Measurements from ENCODE around the gene KIF5C.

The KIF5C gene

GRCh38 chr2:148909114-148909513 is 34.1 kb downstream of the KIF5C start:
- Histone ChIP-seq H3K36me3 (ENCODE audit: insufficient read depth, insufficient read length, low read length) (peaks cover 4% of the 10 kb centered on the region), H3K9ac (ENCODE audit: insufficient read length, low read depth) (no peak overlapping the region), H3K9me3 (ENCODE audit: insufficient read depth, low read length) (peaks cover 4% of the 10 kb centered on the region; the same call in 1 of the 2 replicates), H3K4me1 (ENCODE audit: insufficient read depth, insufficient read length) (peaks cover 4% of the 10 kb centered on the region), H3K4me3 (ENCODE audit: insufficient read length, low read depth) (no peak overlapping the region), H3K27me3 (ENCODE audit: insufficient read depth, insufficient read length) (no peaks in the 10 kb centered on the region)
- TF ChIP-seq ZNF274 (IDR thresholded peaks at IDR 0.05; ENCODE audit: low read depth, low read length) (no peak), SUZ12 (IDR thresholded peaks at IDR 0.05; ENCODE audit: extremely low read depth, insufficient read depth, insufficient read length) (no peak), YY1 (IDR thresholded peaks at IDR 0.05; ENCODE audit: insufficient read depth, insufficient read length) (no peak)
- no peak for DNase-seq (ENCODE audit: low read depth, low spot score)

GRCh38 chr2:148913061-148913460 is 38.0 kb downstream of the KIF5C start:
- Histone ChIP-seq H3K4me3 (ENCODE audit: insufficient read length, low read depth) (no peak overlapping the region), H3K9me3 (ENCODE audit: insufficient read depth, low read length) (0 out of 2 replicates have a peak, but pooled peaks cover under 1% of the 10 kb centered on the region), H3K9ac (ENCODE audit: insufficient read length, low read depth) (no peak overlapping the region), H3K36me3 (ENCODE audit: insufficient read depth, insufficient read length, low read length) (peaks cover 4% of the 10 kb centered on the region), H3K4me1 (ENCODE audit: insufficient read depth, insufficient read length) (peaks cover 4% of the 10 kb centered on the region), H3K27me3 (ENCODE audit: insufficient read depth, insufficient read length) (no peaks in the 10 kb centered on the region)
- no peak for DNase-seq (ENCODE audit: low read depth, low spot score)
- TF ChIP-seq SUZ12 (IDR thresholded peaks at IDR 0.05; ENCODE audit: extremely low read depth, insufficient read depth, insufficient read length) (no peak), ZNF274 (IDR thresholded peaks at IDR 0.05; ENCODE audit: low read depth, low read length) (no peak), YY1 (IDR thresholded peaks at IDR 0.05; ENCODE audit: insufficient read depth, insufficient read length) (no peak)

- Histone ChIP-seq H3K9me3 (ENCODE audit: insufficient read depth, low read length) (peaks cover 4% of the 10 kb centered on the region; the same call in 1 of the 2 replicates), H3K27me3 (ENCODE audit: insufficient read depth, insufficient read length) (no peaks in the 10 kb centered on the region), H3K4me3 (ENCODE audit: insufficient read length, low read depth) (no peak overlapping the region), H3K4me1 (ENCODE audit: insufficient read depth, insufficient read length) (peaks cover 4% of the 10 kb centered on the region), H3K9ac (ENCODE audit: insufficient read length, low read depth) (no peak overlapping the region), H3K36me3 (ENCODE audit: insufficient read depth, insufficient read length, low read length) (peaks cover 4% of the 10 kb centered on the region)
- TF ChIP-seq YY1 (IDR thresholded peaks at IDR 0.05; ENCODE audit: insufficient read depth, insufficient read length), result no peak
- TF ChIP-seq ZNF274 (IDR thresholded peaks at IDR 0.05; ENCODE audit: low read depth, low read length), result no peak
- no peak for TF ChIP-seq SUZ12 (IDR thresholded peaks at IDR 0.05; ENCODE audit: extremely low read depth, insufficient read depth, insufficient read length)
- DNase-seq (ENCODE audit: low read depth, low spot score), result no peak
These were observed 38.5 kb downstream of the KIF5C start for GRCh38 chr2:148913492-148913891.

- H3K9me3 ChIP-seq (ENCODE audit: insufficient read depth, low read length), result peaks cover 7% of the 10 kb centered on the region; the same call in 1 of the 2 replicates
- H3K4me3 ChIP-seq (ENCODE audit: insufficient read length, low read depth), result no peak overlapping the region
- H3K27me3 ChIP-seq (ENCODE audit: insufficient read depth, insufficient read length), result no peaks in the 10 kb centered on the region
- no peak for DNase-seq (ENCODE audit: low read depth, low spot score)
- TF ChIP-seq YY1 (IDR thresholded peaks at IDR 0.05; ENCODE audit: insufficient read depth, insufficient read length) (no peak), ZNF274 (IDR thresholded peaks at IDR 0.05; ENCODE audit: low read depth, low read length) (no peak), SUZ12 (IDR thresholded peaks at IDR 0.05; ENCODE audit: extremely low read depth, insufficient read depth, insufficient read length) (no peak)
- peaks cover 4% of the 10 kb centered on the region for H3K36me3 ChIP-seq (ENCODE audit: insufficient read depth, insufficient read length, low read length)
- H3K4me1 ChIP-seq (ENCODE audit: insufficient read depth, insufficient read length), result no peaks in the 10 kb centered on the region
- no peak overlapping the region for H3K9ac ChIP-seq (ENCODE audit: insufficient read length, low read depth)
These were observed 39.4 kb downstream of the KIF5C start for GRCh38 chr2:148914463-148914862.

- Histone ChIP-seq H3K9ac (ENCODE audit: insufficient read length, low read depth) (no peak overlapping the region), H3K36me3 (ENCODE audit: insufficient read depth, insufficient read length, low read length) (peaks cover 4% of the 10 kb centered on the region), H3K4me3 (ENCODE audit: insufficient read length, low read depth) (no peak overlapping the region), H3K9me3 (ENCODE audit: insufficient read depth, low read length) (peaks cover 7% of the 10 kb centered on the region; the same call in 1 of the 2 replicates), H3K27me3 (ENCODE audit: insufficient read depth, insufficient read length) (no peaks in the 10 kb centered on the region), H3K4me1 (ENCODE audit: insufficient read depth, insufficient read length) (no peaks in the 10 kb centered on the region)
- no peak for TF ChIP-seq ZNF274 (IDR thresholded peaks at IDR 0.05; ENCODE audit: low read depth, low read length)
- no peak for TF ChIP-seq SUZ12 (IDR thresholded peaks at IDR 0.05; ENCODE audit: extremely low read depth, insufficient read depth, insufficient read length)
- TF ChIP-seq YY1 (IDR thresholded peaks at IDR 0.05; ENCODE audit: insufficient read depth, insufficient read length), result no peak
- no peak for DNase-seq (ENCODE audit: low read depth, low spot score)
These were observed 42.4 kb downstream of the KIF5C start for GRCh38 chr2:148917431-148917830.

GRCh38 chr2:148918554-148918953 is 43.5 kb downstream of the KIF5C start:
- peaks cover 9% of the 10 kb centered on the region for H3K36me3 ChIP-seq (ENCODE audit: insufficient read depth, insufficient read length, low read length)
- no peak overlapping the region for H3K9ac ChIP-seq (ENCODE audit: insufficient read length, low read depth)
- DNase-seq (ENCODE audit: low read depth, low spot score), result no peak
- no peaks in the 10 kb centered on the region for H3K27me3 ChIP-seq (ENCODE audit: insufficient read depth, insufficient read length)
- TF ChIP-seq YY1 (IDR thresholded peaks at IDR 0.05; ENCODE audit: insufficient read depth, insufficient read length) (no peak), SUZ12 (IDR thresholded peaks at IDR 0.05; ENCODE audit: extremely low read depth, insufficient read depth, insufficient read length) (no peak), ZNF274 (IDR thresholded peaks at IDR 0.05; ENCODE audit: low read depth, low read length) (no peak)
- H3K4me1 ChIP-seq (ENCODE audit: insufficient read depth, insufficient read length), result no peaks in the 10 kb centered on the region
- H3K4me3 ChIP-seq (ENCODE audit: insufficient read length, low read depth), result no peak overlapping the region
- peaks cover 7% of the 10 kb centered on the region; the same call in 1 of the 2 replicates for H3K9me3 ChIP-seq (ENCODE audit: insufficient read depth, low read length)

GRCh38 chr2:148920559-148920958 is 45.5 kb downstream of the KIF5C start:
- Histone ChIP-seq H3K9ac (ENCODE audit: insufficient read length, low read depth) (no peak overlapping the region), H3K9me3 (ENCODE audit: insufficient read depth, low read length) (peaks cover 7% of the 10 kb centered on the region; the same call in 1 of the 2 replicates), H3K4me3 (ENCODE audit: insufficient read length, low read depth) (no peak overlapping the region), H3K27me3 (ENCODE audit: insufficient read depth, insufficient read length) (no peaks in the 10 kb centered on the region), H3K36me3 (ENCODE audit: insufficient read depth, insufficient read length, low read length) (peaks cover 10% of the 10 kb centered on the region), H3K4me1 (ENCODE audit: insufficient read depth, insufficient read length) (no peaks in the 10 kb centered on the region)
- TF ChIP-seq SUZ12 (IDR thresholded peaks at IDR 0.05; ENCODE audit: extremely low read depth, insufficient read depth, insufficient read length) (no peak), YY1 (IDR thresholded peaks at IDR 0.05; ENCODE audit: insufficient read depth, insufficient read length) (no peak)
- no peak for DNase-seq (ENCODE audit: low read depth, low spot score)

Data from NT2/D1 (cell line).